ENCODE data around the gene TAF6.

TAF6 gene

GRCh38 chr7:100126931-100127865 is 8.0 kb upstream of the TAF6 start, which contains the start of gene MBLAC1 (continued):
- TF ChIP-seq KLF1 (tag by site-specific recombination; IDR thresholded peaks at IDR 0.05) (peak; percentile 44; the same call in 1 of the 2 replicates), ZNF792 (tag by site-specific recombination; IDR thresholded peaks at IDR 0.05) (no peak), ZNF530 (tag by site-specific recombination; IDR thresholded peaks at IDR 0.05; ENCODE audit: low read depth) (no peak), KLF7 (tag by site-specific recombination; IDR thresholded peaks at IDR 0.05; ENCODE audit: borderline replicate concordance) (peak; percentile 90; the same call in 1 of the 2 replicates), BCL11A (tag by site-specific recombination; IDR thresholded peaks at IDR 0.05; ENCODE audit: low read depth) (no peak), MYNN (tag by site-specific recombination; IDR thresholded peaks at IDR 0.05; ENCODE audit: borderline replicate concordance) (no peak; the same call in 1 of the 2 replicates), ZNF302 (tag by site-specific recombination; IDR thresholded peaks at IDR 0.05; ENCODE audit: low read depth) (no peak), SETDB1 (IDR thresholded peaks at IDR 0.05; ENCODE audit: insufficient read length, low read length) (no peak), ZNF510 (tag by site-specific recombination; IDR thresholded peaks at IDR 0.05; ENCODE audit: insufficient replicate concordance) (no peak), ZNF24 (tag by site-specific recombination; IDR thresholded peaks at IDR 0.05) (peak; percentile 59; the same call in 1 of the 2 replicates), ZNF544 (tag by site-specific recombination; IDR thresholded peaks at IDR 0.05) (no peak), ZNF416 (tag by site-specific recombination; IDR thresholded peaks at IDR 0.05) (no peak), ZSCAN18 (tag by site-specific recombination; IDR thresholded peaks at IDR 0.05) (no peak), GFI1B (tag by site-specific recombination; IDR thresholded peaks at IDR 0.05) (no peak), KLF16 (tag by site-specific recombination; IDR thresholded peaks at IDR 0.05) (peak; percentile 82), WT1 (tag by site-specific recombination; IDR thresholded peaks at IDR 0.05) (peak; percentile 63), ZSCAN23 (tag by site-specific recombination; IDR thresholded peaks at IDR 0.05) (no peak), ZNF404 (tag by site-specific recombination; IDR thresholded peaks at IDR 0.05) (no peak), ZNF138 (tag by site-specific recombination; IDR thresholded peaks at IDR 0.05; ENCODE audit: borderline replicate concordance) (no peak), ZNF837 (tag by site-specific recombination; IDR thresholded peaks at IDR 0.05) (peak; percentile 74; the same call in 1 of the 2 replicates), ZBTB1 (tag by site-specific recombination; IDR thresholded peaks at IDR 0.05) (no peak), ZNF791 (tag by site-specific recombination; IDR thresholded peaks at IDR 0.05) (no peak), ZNF513 (tag by site-specific recombination; IDR thresholded peaks at IDR 0.05) (no peak), ZNF211 (tag by site-specific recombination; IDR thresholded peaks at IDR 0.05; ENCODE audit: low read depth) (no peak), GLIS1 (tag by site-specific recombination; IDR thresholded peaks at IDR 0.05) (peak; percentile 84), ZNF660 (tag by site-specific recombination; IDR thresholded peaks at IDR 0.05) (peak; percentile 87), ZNF398 (tag by site-specific recombination; IDR thresholded peaks at IDR 0.05) (peak; percentile 22; the same call in 1 of the 2 replicates)
- TF ChIP-seq, protein P1, sequence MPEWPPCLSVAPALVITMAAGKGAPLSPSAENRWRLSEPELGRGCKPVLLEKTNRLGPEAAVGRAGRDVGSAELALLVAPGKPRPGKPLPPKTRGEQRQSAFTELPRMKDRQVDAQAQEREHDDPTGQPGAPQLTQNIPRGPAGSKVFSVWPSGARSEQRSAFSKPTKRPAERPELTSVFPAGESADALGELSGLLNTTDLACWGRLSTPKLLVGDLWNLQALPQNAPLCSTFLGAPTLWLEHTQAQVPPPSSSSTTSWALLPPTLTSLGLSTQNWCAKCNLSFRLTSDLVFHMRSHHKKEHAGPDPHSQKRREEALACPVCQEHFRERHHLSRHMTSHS (tag by site-specific recombination; IDR thresholded peaks at IDR 0.05), result no peak
- TF ChIP-seq, protein P2, sequence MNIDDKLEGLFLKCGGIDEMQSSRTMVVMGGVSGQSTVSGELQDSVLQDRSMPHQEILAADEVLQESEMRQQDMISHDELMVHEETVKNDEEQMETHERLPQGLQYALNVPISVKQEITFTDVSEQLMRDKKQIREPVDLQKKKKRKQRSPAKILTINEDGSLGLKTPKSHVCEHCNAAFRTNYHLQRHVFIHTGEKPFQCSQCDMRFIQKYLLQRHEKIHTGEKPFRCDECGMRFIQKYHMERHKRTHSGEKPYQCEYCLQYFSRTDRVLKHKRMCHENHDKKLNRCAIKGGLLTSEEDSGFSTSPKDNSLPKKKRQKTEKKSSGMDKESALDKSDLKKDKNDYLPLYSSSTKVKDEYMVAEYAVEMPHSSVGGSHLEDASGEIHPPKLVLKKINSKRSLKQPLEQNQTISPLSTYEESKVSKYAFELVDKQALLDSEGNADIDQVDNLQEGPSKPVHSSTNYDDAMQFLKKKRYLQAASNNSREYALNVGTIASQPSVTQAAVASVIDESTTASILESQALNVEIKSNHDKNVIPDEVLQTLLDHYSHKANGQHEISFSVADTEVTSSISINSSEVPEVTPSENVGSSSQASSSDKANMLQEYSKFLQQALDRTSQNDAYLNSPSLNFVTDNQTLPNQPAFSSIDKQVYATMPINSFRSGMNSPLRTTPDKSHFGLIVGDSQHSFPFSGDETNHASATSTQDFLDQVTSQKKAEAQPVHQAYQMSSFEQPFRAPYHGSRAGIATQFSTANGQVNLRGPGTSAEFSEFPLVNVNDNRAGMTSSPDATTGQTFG (tag by site-specific recombination; IDR thresholded peaks at IDR 0.05; ENCODE audit: borderline replicate concordance), result no peak
- TF ChIP-seq, protein P3, sequence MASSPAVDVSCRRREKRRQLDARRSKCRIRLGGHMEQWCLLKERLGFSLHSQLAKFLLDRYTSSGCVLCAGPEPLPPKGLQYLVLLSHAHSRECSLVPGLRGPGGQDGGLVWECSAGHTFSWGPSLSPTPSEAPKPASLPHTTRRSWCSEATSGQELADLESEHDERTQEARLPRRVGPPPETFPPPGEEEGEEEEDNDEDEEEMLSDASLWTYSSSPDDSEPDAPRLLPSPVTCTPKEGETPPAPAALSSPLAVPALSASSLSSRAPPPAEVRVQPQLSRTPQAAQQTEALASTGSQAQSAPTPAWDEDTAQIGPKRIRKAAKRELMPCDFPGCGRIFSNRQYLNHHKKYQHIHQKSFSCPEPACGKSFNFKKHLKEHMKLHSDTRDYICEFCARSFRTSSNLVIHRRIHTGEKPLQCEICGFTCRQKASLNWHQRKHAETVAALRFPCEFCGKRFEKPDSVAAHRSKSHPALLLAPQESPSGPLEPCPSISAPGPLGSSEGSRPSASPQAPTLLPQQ (tag by site-specific recombination; IDR thresholded peaks at IDR 0.05), result peak; percentile 72

Measured in HEK293 (cell line).